Measurements from ENCODE around the gene ANGPTL2.
A peak's percentile ranks its signal among the peaks of the same experiment; 100 is the strongest.
"Not testable (repeated sequence)": the region's sequence is repeated elsewhere in the genome, so short reads cannot be mapped to it uniquely, and the experiment has no call there.

The ANGPTL2 gene

GRCh38 chr9:127154390-127155191 is 32.2 kb upstream of the ANGPTL2 start:
- peak; percentile 93 for DNase-seq

- DNase-seq, result peak; percentile 41
Observed at GRCh38 chr9:127154003-127154389, 31.6 kb upstream of the ANGPTL2 start.

DNA sequence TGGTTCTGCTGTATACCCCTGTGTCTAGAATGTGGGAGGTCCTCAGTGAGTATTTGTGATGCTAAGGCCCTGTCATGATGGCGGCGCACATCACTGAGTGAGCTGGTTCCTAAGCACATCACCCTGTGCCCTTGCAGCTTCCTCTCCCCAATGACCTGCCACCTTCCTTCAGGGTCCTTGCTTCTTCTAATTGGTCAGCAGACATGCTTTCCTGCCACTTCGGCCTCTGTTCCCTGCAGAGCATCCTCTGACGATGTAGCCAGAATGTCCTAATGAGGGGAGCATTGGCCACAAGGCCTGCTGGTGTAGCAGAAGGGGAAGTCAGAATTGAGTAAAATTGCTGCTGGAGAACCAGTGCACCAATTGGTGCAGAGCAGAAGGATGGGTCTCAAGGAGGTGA is 31.1 kb upstream of the ANGPTL2 start:
- DNase-seq, result peak; percentile 13

DNA sequence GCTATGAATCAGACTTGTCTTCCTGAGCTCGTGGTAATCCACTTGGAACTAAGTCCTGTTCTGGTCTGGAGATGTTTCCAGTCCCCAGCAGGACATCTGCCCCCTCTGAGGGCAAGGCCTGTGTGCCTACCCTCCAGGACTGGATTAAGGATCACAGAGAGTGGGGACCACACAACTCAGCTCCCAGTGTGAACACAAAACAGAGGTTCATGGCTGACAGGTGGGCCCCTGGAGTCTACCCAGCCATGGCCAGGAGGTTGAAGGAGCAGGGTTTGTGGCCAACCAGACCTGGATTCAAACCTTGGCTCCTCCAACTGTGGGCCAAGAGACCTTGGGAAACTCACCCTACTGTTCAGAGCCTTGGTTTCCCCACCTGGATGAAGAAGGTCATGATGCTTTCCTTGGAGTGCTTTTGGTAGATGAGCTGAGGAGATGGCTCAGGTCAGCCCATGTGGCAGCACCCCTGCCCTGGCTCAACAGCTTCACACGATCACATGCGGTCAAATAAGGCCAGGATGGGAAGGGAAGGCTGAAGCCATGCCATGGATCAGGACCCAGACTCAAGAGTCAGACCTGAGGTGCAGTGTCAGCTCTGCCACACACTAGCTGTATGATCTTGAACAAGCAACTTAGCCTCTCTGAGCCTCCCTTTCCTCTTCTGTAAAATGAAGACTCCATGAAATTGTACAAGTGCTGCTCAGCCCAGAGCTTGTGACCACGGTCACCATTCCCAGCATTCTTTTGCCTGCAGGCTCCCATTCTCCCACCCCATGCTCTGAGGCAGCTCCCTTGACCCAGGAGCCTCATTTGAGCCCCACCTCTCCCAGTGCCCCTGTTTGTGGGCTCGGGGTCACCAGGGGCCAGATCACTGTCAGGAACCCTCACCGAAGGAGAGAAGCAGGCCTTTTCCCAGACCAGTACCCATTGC is 27.3 kb upstream of the ANGPTL2 start:
- DNase-seq, result peak; percentile 13

DNA sequence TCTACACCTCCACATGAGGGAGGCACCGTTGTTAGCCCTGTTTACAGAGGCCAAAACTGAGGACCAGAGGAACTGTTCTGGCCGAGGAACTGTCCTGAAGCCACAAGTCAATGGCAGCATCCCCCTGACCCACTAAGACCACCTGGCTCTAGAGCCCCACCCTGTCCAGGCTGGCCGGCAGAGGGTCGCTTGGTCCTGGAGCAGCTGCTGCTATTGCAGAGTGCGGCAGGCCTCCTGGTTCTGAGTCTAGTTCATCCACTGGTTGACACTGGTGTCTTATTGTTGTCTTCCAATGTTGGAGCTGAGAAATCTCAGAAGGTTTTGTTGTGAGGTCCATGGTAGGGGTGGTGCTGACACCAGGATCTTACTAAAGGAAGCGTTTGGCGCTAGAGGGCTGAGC is 26.6 kb upstream of the ANGPTL2 start:
- peak; percentile 10 for DNase-seq

DNA sequence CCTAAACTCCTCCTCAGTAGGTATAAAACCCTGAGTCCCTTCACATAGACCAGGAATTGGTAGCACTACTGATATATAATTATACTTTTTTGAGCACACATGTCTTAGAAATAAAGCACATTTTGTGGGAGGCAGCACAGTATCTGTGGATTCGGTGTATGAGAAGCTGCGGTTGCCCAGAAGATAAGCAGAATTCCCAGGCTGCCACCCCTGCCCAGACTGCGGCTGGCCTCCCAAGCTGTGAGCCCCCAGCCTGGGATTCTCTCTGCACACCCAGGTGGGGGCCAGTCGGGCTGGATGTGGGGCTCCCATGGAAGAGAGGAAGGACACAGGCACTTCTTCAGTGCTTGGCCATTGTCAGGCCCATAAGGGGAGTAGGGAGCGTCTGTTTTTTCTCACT is 25.6 kb upstream of the ANGPTL2 start:
- no peak for DNase-seq

DNA sequence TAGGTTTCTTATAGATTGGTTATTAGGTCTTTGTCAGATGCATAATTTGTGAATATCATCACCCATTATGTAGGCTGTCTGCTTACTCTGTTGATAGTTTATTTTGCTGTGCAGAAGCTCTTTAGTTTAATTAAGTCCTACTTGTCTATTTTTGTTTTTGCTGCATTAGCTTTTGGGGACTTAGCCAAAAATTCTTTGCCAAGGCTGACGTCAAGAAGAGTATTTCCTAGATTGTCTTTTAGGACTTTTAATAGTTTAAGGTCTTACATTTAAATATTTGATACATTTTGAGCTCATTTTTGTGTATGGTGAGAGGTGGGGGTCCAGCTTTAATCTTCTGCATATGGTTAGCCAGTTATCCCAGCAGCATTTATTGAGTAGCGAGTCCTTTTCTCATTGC is 24.8 kb upstream of the ANGPTL2 start:
- DNase-seq, result no peak

- DNase-seq, result not testable (repeated sequence)
Observed at GRCh38 chr9:127146841-127147240, 24.4 kb upstream of the ANGPTL2 start.

GRCh38 chr9:127144670-127145445 is 22.4 kb upstream of the ANGPTL2 start:
- peak; percentile 16 for DNase-seq

GRCh38 chr9:127143920-127144465 is 21.6 kb upstream of the ANGPTL2 start:
- peak; percentile 9 for DNase-seq

GRCh38 chr9:127142931-127143464 is 20.6 kb upstream of the ANGPTL2 start:
- DNase-seq, result no peak

DNA sequence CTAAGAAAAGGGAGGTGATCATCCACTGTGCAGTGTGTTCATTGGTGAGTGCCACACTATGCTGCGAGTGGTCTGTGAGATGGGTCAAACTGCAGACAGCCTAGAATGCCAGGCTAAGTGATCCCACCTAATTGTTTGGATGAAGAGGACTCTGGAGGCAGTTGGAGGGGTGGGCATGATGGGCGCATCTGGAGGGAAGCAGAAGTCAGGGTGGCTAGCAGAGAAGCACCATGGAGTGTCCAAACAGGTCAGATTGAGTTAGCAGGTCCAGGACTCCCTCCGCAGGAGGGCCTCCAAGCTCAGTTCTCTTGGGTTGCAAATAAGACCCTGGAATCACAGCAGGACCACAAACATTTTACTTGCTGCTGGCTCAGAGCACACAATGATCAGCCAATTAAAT is 19.9 kb upstream of the ANGPTL2 start:
- DNase-seq, result no peak

- DNase-seq, result peak; percentile 36
Observed at GRCh38 chr9:127140842-127141675, 18.6 kb upstream of the ANGPTL2 start.

- peak; percentile 18 for DNase-seq
Observed at GRCh38 chr9:127140181-127140580, 17.7 kb upstream of the ANGPTL2 start.

GRCh38 chr9:127139775-127140174 is 17.3 kb upstream of the ANGPTL2 start:
- no peak for DNase-seq

DNA sequence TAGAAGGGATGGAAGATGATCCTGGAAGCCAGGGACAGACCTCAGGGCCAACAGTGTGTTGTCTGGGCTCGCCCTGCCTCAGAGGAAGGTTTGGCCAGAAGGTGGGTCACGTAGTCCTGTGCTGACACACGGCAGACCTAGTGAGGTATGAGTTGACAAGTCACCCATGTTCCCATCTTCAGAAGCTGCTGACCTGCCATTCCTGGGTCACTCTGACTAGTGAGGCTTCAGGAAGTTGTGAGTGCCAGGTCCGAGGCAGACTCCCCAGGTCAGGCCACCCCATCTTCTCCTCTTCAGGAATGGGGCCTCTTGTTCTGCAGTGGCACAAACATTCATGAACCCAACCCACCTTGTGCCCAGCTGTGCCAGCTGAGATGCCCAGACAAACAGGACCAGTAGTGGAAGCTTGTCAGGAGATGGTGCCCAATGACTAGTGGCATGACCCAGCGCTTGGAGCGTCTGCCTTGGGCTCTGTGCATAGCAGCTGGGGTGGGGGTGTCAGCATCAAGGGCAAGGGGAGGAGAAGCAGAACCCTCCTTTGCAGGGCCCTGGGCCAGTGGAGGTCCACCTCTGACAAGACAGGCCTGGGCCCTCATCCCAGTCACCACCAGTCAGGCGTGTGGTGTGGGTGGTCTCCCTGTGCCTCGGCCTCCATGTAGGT is 16.8 kb upstream of the ANGPTL2 start:
- peak; percentile 25 for DNase-seq

GRCh38 chr9:127138444-127138843 is 16.0 kb upstream of the ANGPTL2 start:
- no peak for DNase-seq

GRCh38 chr9:127137640-127138360 is 15.4 kb upstream of the ANGPTL2 start:
- peak; percentile 23 for DNase-seq

DNA sequence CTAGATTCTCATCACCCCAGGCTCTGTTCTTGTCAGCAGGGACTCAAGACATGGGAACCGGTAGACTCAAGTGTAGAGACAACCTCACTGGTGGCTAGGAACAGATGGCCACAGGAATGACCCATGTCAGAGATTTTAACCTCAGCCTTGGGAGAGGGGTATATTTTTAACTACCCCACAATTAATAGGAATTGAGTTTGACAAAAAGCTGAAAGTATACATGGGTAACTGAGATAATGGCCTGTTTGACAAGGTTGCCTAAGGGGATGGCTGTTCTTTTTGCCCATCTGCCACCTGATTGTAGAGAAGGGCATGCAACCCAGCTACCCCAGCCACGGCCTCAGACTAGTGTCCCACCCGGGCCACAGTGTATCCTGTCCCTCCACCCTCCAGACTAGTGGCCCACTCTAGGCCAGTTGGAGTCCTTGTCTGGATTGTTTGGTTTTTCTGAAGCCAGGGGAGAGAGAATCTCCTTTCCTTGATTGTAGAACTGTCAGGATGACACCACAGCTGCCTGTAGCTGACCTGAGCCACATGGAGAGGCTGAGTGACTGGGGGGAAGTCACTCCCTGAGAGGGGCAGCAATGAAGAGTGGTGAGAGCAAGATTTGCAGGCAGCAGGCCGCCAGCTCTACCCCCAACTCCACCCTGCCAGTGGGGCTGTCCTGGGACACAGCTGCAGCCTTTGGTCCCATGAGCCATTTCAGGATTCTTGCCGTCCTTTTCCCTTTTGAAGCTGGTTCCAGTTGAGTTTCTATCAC is 14.6 kb upstream of the ANGPTL2 start:
- DNase-seq, result peak; percentile 15
